Stimulated activated CD8-positive, alpha-beta memory T cell treated with anti-CD3 and anti-CD28 coated beads, Interleukin-15, amount 100 ng/mL, for 48 hours (primary cell): ENCODE data around the gene BCAS1.

ENCODE experiments used
- DNase-seq, 2 donors: peaks; one replicate each; pipeline ENCODE4 v3.0.0-alpha.2; 2020; ENCODE audit warnings: low read depth in 2 of 2

The BCAS1 gene

DNA sequence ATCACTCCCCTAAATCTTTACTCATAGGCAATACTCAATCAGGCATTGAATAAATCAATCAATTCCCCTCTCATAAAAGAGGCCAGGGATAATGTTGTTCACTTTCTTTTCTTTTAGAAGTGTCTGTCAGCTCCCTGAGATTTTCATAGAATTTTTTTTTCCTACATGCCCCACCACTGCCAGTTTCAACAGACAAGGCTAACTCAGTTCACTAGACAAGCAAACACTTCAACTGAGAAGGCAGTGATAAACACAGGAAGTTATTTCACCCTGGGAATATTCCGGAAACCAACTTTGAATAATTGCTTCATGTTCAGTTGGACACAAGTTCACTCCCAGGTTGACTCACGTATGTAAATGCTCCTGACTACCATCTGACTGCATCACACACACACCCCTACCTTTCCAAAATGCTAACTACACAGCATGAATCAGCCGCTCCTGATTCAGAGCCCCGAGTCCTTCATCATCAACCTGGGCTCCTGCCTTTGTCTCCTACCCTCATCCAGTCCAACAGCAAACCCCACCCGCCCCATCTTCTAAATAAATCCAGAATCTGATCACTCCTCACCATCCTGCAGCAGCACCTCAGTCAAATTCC lies 143.9 kb downstream of the BCAS1 start:
- DNase-seq: peak in 1 of 2 donors; percentile 21

DNA sequence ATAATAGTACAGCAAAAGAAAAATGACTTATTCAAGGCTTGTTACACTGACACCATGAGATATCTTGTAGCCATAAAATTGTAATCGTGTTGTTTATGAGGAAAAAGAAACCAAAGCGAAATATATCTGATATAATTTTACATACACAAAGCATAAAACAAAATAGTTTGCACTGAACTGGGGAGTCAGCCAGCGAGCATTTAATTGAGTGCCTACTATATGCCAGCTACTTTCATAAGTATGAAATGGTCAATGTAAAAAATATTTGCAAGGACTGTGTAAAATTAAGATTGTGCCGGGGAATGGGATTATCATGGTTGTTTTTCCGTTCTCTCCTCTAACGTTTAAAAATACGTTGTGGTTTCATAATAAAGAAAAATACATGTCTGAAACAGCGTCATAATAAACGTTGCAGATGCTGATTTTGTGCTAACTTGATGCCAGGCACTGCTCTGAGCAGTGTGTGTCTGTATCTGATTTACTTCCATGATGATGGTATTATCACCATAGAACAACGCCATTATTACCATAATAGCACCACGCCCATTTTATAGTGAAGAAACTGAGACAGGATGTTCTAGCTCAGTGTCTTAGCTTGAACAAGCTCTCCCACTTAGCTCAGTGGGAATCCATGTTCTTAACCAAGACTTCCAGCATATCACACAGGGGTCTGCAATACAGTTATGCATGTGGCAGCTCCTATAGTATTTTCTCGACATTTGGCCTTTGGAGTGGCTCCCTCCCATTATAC lies 144.6 kb downstream of the BCAS1 start:
- DNase-seq: no peak

DNA sequence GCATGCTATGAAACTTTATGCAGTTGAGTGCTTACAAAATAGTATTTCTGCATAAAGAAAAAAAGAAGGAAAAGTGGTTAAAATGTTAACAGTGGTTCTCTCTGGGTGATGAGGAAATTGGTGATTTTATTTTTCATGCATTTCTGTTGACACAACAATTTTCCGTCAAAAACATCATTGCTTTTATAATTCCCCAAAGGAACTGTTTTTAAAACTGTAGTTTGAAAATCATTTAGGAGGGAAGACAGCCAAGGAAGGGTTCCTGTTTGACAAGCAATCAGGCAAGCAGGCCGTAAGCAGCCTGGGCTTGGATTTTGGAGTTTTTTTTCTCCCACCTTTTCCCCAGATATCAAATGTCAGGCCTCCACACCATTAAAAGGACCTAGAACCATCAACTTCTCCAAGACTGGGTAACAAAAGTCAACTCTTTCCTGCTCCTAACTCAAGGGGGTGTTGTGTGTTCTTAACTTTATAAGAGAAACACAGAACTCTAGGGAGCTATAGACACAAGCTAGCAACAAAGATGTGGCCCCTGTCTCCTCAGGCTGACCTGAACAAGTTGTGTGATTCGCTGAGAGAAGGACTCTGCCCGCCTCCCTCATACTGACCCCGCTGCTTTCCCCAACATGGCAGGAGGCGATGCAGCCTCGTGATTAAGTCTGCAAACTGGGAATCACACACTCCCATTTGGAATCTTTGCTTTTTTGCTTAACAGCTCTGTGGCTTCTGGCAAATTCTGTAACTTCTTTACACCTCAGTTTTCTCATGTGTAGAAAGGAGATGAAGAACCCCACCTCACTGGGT lies 146.6 kb downstream of the BCAS1 start:
- no peak for DNase-seq

DNA sequence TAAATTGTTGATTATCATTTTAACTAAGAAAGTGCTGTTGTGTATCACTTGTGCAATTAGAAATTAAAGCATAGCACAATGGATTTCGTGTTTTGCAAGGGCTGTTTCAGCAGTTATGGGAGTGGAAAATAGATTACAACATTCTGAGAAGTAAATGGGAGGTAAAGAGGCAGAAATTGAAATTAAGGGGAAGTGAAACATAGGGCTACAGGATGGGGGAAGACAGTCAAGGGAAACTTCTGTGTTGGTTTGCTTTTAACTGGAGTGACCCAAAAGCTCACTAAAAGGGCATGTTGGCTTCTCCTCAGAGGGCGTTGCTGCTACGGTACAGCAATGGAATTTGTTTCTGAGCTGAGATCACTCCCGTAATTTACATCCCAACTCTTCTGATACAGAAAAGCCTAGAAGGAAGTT lies 147.5 kb downstream of the BCAS1 start:
- DNase-seq: no peak

DNA sequence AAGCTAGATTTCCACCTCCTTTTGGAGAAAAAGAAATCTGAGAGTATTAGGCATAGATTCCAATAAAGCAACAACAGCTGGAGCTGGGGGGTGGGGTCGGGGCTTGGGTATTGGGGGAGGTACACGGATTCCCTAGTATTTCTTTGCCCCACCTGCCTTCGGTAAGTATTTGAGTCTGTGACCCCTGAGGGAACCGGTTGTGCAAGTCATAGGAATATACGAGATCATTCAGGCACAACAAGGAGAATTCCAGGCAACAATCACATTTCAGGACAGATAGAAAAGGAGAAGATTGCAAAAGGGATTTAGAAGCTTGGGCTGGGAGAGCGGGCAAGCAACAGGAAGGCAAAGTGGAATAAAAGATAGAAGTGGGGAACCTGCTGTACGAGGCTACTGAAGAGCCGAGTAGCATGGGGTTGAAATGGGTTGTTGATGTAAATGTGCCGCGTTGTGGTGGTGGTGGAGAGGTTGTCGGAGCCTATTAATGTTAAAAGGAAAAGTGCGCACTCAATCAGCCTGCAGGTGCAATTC lies 148.9 kb downstream of the BCAS1 start:
- DNase-seq: no peak

DNA sequence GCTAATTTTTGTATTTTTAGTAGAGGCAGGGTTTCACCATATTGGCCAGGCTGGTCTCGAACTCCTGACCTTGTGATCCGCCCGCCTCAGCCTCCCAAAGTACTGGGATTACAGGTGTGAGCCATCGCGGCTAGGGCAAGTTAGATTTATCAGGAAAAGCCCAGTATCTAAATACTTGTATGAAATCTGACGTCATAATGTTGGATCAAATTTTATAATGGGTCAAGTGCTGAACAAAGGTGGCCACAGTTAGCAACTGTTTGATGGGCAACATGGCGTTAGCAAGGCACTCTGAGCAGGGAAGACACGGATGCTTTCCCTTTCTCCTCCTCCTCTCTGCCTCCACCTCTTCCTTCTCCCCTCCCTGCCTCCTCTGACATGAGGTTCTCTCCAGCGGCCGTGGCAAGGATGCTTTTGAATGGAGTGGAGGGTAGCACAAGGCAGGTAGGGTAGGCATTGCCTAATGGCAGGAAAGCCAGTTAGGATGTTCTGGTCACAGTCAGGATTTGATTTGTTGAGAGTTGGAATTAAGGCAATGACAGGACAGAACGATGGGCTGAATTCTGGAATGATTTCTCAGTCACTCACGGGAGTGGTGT lies 149.6 kb downstream of the BCAS1 start:
- no peak for DNase-seq

DNA sequence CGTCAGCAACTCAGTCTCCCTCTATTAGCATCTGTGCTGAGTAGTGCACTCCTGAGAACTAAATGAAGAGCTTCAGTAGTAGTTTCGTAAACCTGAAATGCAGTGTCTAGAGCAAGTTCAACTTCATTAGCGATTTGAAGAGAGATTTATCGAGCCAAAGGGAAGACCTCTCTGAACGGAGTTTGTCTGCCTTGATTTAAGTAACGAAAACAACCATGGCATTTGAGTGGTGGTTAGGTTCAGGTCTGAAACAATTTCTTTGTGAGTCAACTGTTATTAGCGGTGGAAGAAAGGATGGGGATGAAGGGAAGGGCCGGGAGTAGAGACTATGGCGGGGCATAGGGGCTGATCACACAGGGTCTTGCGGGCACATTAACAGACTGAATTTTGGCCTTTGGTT lies 150.5 kb downstream of the BCAS1 start:
- DNase-seq: no peak

DNA sequence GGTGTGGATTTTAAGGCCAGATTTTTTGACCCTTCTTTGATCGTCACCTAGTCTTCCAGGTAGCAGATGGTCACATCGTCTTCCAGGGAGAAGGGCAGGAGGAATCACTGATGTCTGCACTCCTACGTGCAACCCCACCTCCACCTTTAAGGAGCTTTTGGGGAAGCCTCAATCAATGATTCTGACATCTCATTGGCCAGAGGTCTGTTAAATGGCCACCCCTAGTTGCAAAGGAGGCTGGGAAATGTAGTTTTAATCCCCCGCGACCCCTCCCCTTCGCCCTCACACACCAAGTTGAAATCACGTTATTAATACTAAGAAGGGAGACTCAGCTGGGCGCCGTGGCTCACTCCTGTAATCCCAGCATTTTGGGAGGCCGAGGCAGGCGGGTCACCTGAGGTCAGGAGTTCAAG lies 151.4 kb downstream of the BCAS1 start:
- no peak for DNase-seq

DNA sequence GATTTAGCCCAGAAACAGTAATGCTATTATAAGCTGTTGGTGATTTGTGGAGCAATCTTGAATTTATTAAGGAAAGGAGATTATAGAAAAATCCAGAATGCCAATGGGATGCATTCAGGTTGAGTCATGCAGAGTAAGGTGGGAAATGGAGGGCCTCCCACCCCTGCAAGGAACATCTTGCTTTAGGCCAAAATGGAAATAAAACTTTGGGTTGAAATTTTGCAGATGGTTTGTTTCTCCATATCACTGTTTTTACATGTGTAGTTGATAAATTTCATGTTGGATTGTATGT lies 152.4 kb downstream of the BCAS1 start:
- DNase-seq: no peak

DNA sequence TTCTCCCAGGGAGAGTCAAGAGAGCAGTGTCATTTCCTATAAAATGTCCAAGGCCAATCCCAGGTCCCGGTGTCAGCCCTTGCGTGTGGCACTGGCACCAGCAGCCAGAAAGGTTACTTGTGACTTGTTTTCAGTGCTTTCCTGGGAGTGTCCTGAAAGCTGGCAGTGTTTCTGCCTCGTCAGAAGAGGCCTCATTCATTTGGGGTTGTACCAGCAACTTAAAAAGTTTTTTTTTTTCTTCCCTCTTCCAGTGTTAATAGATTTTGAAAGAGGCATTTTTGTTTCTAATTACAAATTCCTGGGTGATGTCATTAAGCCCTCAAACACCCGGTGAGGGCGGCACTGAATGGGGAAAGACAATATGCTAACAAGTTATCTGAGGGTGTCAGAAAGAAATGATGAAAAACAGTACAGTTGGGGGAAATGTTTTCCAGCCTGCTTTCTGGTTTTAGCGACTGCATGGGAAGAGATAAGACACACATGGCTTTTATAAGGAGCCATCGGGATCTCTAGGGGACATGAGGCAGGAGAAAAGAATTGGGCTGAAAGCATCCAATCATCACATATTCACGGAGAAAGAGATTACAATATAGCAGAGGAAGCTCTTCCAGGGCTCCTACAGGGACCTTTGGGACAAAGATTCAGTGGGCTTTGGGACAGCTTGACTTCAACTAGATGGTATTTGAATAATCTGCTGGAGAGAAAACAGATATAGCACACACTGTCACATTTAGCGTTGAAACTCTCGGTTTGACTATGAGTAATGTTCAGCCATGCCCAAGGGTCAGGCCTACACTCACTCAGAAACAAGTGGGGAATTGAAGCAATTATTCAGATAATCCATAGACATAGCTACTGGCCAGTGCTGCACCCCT lies 153.0 kb downstream of the BCAS1 start:
- DNase-seq: no peak

DNA sequence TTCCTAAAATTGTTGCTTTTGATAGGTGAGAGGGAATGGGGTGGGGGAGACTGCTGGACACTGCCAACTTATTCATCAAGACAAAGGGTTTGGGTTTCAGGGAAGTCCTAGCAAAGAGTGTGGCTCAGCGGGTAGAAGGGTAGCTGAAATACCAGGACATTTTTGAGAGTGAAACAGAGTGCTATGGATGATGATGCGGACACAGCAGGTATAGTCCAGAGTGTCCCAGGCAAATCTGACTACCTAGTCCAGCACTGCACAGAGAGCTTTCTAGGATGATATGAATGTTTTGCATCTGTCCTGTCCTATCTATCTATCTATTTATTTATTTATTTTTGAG lies 154.3 kb downstream of the BCAS1 start:
- no peak for DNase-seq

DNA sequence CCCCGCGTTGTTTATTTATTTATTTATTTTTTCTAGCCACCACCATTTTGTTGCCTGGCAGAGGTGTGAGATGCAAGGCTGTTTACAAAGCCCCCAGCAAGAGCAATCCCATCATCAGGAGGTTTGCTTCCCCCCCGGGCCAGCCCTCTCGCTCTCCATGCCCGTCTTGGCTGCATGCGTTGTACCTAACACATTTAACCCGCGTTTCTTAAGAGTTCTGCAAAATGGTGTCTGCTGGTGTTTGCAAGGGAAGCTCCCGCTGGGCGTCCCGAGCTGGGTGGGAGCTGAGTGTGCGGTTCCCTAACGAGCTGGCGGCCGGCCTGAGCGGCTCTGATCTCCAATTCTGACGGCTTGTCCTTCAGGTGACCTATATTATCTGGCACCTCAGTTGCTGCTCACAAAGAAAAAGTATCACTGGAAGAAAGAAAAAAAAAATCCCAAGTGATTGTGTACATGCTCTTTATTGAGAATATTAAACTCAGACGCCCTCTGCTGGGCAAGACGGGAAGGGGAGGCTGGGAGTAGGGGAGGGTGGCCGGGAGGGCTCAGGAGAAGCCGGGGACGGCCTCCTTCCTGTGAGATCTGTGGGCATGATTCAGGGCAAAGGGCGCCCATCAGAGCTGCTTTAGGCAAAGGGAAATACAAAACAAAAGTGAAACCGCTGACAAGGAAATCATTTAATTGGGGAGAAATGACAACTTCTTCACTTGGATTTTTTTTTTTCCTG lies 154.8 kb downstream of the BCAS1 start:
- peak; percentile 88 to 91 for DNase-seq

DNA sequence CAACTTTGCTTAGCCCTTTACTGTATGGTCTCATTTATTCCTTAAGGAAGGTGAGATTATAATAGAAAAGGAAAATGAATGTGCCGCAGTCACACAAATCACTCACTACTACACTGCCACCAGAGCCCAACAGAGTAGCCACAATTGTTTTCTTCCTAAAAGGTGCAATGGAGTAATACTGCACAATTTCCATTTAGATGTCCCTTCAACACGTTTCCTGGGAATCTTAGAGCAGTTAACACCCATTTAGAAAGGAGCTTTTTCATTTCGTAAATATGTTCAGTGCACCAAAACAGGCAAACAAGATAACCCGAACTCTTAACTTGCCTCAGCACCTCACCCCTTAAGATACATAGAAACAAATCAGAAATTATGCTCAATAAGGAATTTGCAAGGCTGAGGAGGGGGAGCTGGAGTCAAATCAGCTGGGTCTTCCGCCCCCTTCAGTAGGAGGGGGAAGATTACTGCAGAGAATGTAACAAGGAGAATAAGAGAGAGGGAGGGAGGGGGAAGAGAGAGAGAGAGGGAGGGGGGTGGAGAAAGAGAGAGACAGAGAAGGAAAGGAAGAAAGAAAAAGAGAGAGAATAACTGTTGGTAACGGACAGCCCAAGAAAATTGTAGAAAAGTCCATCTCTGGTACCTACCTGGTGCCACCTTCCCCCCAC lies 155.5 kb downstream of the BCAS1 start:
- no peak for DNase-seq

DNA sequence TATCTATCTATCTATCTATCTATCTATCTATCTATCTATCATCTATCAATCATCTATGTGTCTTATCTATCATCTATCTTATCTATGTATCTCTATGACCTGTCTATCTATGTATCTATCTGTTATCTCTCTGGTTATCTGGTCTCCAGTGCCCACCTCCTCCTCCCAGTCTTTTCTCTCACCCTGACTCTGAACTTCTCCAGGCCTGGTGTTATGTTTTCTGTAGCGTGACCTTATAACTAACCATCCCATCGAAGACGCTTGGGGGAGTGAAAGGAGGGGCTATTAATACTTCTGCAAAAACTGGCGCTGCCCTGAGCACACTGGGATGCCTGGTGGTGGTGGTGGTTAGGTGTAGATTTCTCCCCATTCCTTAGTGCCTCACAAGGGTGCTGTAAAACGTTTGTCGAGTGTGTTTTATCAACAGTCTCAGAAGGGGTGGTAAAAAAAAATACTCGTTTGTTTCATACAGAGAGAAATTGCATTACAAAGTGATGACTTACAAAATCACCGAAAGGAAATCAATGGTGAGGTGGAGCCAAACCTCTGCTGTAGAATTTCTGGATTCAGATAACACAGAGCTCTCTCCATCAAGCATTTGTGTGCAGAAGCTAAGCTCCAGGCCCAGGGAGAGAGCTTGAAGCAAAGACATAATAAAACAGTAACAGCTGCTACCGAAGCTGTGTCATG lies 156.2 kb downstream of the BCAS1 start:
- DNase-seq: no peak

DNA sequence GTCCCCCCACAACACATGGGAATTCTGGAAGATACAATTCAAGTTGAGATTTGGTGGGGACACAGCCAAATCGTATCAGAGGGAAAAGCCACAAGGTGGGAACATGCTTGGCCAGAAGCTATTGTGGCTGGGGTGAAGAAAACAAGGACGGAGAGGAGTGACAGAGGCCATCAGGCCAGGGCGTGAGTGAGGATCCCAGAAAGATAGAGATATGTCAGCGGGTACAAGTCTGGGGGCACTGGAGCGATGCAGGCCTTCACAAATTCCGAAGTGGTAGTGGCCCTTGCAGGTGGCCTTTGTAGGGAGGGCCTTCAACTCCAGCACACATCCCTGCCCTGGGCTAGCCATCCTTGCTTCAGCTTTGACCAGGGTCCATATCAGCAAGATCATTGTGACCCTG lies 159.1 kb downstream of the BCAS1 start:
- no peak for DNase-seq

DNA sequence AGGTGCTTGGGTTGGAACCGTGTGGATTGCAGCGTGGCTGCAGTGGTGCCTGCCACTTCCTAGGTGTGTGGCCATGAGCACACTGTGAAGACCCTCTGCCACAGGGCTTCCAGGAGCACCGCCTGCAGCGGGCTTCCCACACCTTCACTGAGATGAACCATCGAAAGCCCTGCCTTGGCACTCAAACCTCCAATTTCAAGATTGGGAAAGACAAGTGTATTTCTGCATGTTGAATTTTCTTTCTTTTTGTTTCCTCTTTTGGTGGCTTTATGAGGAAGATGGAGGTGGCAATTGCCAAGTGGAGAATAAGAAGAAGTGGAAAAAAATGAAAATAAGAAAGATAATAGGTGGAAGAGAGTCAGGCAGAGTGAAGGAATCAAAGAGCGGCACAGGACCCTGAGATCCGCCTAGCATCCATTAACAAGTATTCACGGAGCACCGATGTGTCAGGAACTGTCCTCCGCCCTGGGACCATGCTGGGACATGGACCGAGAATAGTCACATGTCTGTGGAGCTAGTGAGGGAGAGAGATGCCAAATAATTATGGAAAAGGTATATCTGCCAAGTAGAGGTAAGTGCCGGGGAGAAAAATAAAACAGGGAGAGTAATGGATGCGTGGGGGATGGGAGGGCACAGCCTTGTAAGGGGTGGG lies 159.9 kb downstream of the BCAS1 start:
- DNase-seq: no peak

DNA sequence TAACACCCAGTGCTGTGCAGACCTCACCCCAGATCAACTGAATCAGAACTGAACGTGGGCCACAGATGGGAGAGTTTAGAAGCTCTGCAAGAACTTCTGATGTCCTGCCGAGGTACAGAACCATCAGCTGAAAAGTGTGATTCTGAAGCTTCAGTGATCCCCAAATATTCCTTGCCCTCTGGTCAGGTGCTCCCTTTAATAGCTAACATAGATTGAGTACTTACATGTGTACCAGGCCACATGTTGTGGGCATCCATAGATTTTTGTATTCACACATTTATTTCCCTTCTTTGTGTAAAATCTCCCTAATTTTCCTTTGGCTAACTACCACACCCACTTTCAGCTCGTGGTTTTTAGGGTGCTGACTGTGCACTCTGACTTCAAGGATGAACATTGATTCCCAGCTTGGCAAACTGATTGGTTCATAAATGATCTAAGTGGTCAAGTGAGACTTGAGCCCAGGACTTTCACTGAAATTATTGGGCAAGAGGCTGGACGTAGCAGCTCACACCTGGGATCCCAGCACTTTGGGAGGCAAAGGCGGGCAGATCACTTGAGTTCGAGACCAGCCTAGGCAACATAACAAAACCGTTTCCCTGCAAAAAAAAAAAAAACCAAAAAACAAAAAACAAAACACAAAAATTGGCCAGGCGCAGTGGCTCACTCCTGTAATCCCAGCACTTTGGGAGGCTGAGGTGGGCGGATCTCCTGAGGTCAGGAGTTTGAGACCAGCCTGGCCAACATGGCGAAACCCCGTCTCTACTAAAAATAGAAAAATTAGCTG lies 162.2 kb downstream of the BCAS1 start:
- no peak for DNase-seq

DNA sequence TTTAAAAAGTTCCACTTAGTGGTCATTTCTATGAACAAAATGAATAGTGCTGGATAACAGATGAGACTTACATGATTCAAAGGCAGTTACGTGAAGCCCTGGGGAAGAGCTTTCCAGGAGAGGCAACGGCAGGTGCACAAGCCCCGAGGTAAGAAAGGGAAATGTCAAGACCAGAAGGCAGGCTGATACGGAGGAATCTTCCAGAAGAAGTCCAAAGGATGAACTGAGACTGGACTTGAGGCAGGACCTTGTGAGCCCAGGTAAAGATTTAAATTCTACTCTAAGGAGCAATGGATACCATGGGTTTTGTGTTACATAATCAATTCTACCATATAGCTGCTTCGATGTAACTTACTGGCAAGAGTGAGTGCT lies 164.6 kb downstream of the BCAS1 start:
- DNase-seq: no peak
